Activated CD8-positive, alpha-beta T cell treated with anti-CD3 and anti-CD28 coated beads for 36 hours (primary cell): ENCODE measurements around the gene NUMB. TPM values are rescaled to one million over a fixed set of nuclear protein-coding genes. Genes with fewer than 3 reads are reported as not detected.

ENCODE experiments used
- ATAC-seq: fragments of 200-7000 bp; cut with Tn5 transposase; one replicate; pipeline ENCODE4 v1.10.0; 2021; ENCODE audit warnings: mild to moderate bottlenecking, moderate library complexity
- CTCF ChIA-PET: fragments of 350-600 bp; sonication (Branson Sonifier 250); formaldehyde crosslinking; loops from one replicate; lab custom pipeline; 2021; ENCODE audit warnings: antibody characterized with exemption; lab: Charles Lee
- POLR2A ChIA-PET: fragments of 350-600 bp; sonication (Branson Sonifier 250); formaldehyde crosslinking; loops from one replicate; lab custom pipeline; 2021; ENCODE audit warnings: antibody characterized with exemption; lab: Charles Lee
- DNase-seq: peaks from one replicate; pipeline ENCODE4 v3.0.0-alpha.2; 2020
- H3K27ac Mint-ChIP-seq: one replicate; pipeline ENCODE4 v1.8.0; 2021; ENCODE audit warnings: mild to moderate bottlenecking, mixed read lengths
- H3K27me3 Mint-ChIP-seq: one replicate; pipeline ENCODE4 v1.8.0; 2021; ENCODE audit warnings: mixed read lengths
- H3K36me3 Mint-ChIP-seq: one replicate; pipeline ENCODE4 v1.8.0; 2021; ENCODE audit warnings: low read depth, mixed read lengths
- H3K4me1 Mint-ChIP-seq: one replicate; pipeline ENCODE4 v1.8.0; 2021; ENCODE audit warnings: low read depth, mixed read lengths
- H3K4me3 Mint-ChIP-seq: one replicate; pipeline ENCODE4 v1.8.0; 2021; ENCODE audit warnings: mild to moderate bottlenecking, moderate library complexity, mixed read lengths
- H3K9me3 Mint-ChIP-seq: one replicate; pipeline ENCODE4 v1.8.0; 2021; ENCODE audit warnings: mixed read lengths
- CTCF ChIP-seq: fragments of 200-600 bp; IDR thresholded peaks from one replicate; pipeline ENCODE4 v1.8.0; 2022; ENCODE audit warnings: antibody characterized with exemption, mild to moderate bottlenecking
- intact Hi-C: fragments of 100-400 bp; cut with micrococcal nuclease; formaldehyde crosslinking; loops from one replicate; pipeline ENCODE4 v1.10.0; 2022
- total RNA-seq, 2 experiments: library from RNA; stranded (reverse); gene quantifications; one replicate each; pipeline ENCODE4 v1.2.3, GENCODE V29; 2021

NUMB gene
- total RNA-seq, 2 experiments from 2014 or later = 31.8 to 33.0 TPM

DNA sequence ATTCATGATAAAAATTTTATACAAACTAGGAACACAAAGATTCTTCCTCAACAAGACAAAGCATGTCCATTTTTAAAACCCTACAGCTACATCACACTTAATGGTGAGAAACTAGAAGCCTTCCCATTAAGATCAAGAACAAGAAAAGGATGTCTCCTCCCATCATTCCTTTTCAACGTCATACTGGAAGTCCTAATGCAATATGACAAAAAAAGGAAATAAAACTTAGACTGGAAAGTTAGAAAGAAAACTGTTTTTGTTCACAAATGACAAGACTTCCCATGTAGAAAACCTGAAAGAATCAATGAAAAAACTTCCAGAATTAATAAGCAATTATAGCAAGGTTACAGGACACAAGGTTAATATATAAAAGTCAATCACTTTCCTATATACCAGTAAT lies 82.5 kb downstream of the NUMB start:
- ATAC-seq (no peak), DNase-seq (no peak)
- ChIA-PET POLR2A (no interaction called here), CTCF (no interaction called here)
- Mint-ChIP-seq H3K4me3 (no peak overlapping the region), H3K27me3 (no peaks in the 10 kb centered on the region), H3K27ac (no peak overlapping the region), H3K9me3 (no peaks in the 10 kb centered on the region), H3K4me1 (peaks cover 11% of the 10 kb centered on the region), H3K36me3 (peaks cover 4% of the 10 kb centered on the region)
- TF ChIP-seq CTCF = no peak
- intact Hi-C loops = no loop called here

DNA sequence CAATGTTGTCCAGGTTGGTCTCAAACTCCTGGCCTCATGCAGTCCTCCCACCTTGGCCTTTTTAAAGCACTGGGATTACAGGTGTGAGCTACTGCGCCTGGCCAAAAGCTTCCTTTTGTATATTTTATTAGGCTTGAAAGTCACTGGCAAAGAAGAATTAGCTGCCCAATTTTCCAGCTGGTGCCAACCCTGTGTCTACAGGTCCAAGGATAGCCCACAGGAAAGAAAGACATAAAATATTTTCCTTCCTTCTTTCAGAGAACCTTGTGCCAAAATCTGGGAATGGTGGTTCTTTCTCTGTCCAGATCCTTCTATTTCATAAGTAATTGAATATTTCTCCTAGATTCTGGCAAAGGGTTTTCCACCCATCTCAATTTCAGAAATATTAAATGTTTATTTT lies 84.1 kb downstream of the NUMB start:
- H3K4me1 Mint-ChIP-seq = peaks cover 9% of the 10 kb centered on the region
- CTCF ChIA-PET = interaction anchor here (0.7 to 1.1 kb wide), 3 partner anchors 19 to 206 kb away, joined by 3 read pairs; no protein-coding TSS in a partner anchor
- TF ChIP-seq CTCF = no peak
- DNase-seq (no peak), ATAC-seq (no peak)
- POLR2A ChIA-PET = no interaction called here
- H3K27ac Mint-ChIP-seq = no peak overlapping the region
- intact Hi-C loops = no loop called here
- H3K9me3 Mint-ChIP-seq = no peaks in the 10 kb centered on the region
- H3K36me3 Mint-ChIP-seq = peaks cover 4% of the 10 kb centered on the region
- H3K4me3 Mint-ChIP-seq = no peak overlapping the region
- H3K27me3 Mint-ChIP-seq = no peaks in the 10 kb centered on the region

GRCh38 chr14:73372529-73372928 lies 85.8 kb downstream of the NUMB start:
- Mint-ChIP-seq H3K27me3 (no peaks in the 10 kb centered on the region), H3K4me1 (peaks cover 9% of the 10 kb centered on the region), H3K4me3 (no peak overlapping the region), H3K9me3 (no peaks in the 10 kb centered on the region), H3K27ac (no peak overlapping the region), H3K36me3 (peaks cover 4% of the 10 kb centered on the region)
- ChIA-PET CTCF (interaction anchor here (1.0 kb wide), 1 partner anchor 99 kb away, joined by 3 read pairs; no protein-coding TSS in a partner anchor), POLR2A (no interaction called here)
- intact Hi-C loops = no loop called here
- ATAC-seq = no peak
- TF ChIP-seq CTCF = no peak
- no peak for DNase-seq

DNA sequence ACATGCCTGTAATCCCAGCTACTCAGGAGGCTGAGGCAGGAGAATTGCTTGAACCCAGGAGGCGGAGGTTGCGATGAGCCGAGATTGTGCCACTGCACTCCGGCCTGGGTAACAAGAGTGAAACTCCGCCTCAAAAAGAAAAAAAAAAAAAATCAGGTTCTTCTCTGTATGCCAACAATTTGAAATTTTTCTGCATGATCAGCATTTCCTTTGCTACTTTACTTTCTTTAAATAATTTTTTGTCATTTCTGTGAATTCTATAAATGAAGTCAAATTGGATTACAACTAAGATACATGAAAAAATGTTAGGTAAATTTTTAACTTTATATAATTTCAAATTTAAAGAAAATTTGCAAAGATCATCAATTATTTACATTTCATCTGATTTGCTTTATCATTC lies 87.8 kb downstream of the NUMB start:
- no peaks in the 10 kb centered on the region for H3K9me3 Mint-ChIP-seq
- no peak for TF ChIP-seq CTCF
- no peaks in the 10 kb centered on the region for H3K36me3 Mint-ChIP-seq
- no peak overlapping the region for H3K27ac Mint-ChIP-seq
- intact Hi-C loops = no loop called here
- peaks cover 6% of the 10 kb centered on the region for H3K4me1 Mint-ChIP-seq
- DNase-seq (no peak), ATAC-seq (no peak)
- CTCF ChIA-PET = no interaction called here
- POLR2A ChIA-PET = no interaction called here
- H3K4me3 Mint-ChIP-seq = no peak overlapping the region
- H3K27me3 Mint-ChIP-seq = no peaks in the 10 kb centered on the region

- Mint-ChIP-seq H3K4me1 (peaks cover 6% of the 10 kb centered on the region), H3K4me3 (no peak overlapping the region), H3K27ac (no peak overlapping the region), H3K27me3 (no peaks in the 10 kb centered on the region), H3K36me3 (no peaks in the 10 kb centered on the region), H3K9me3 (no peaks in the 10 kb centered on the region)
- DNase-seq (no peak), ATAC-seq (no peak)
- TF ChIP-seq CTCF = no peak
- intact Hi-C loops = no loop called here
- ChIA-PET POLR2A (no interaction called here), CTCF (no interaction called here)
Measured at GRCh38 chr14:73369428-73369827, 88.9 kb downstream of the NUMB start.
